ENCODE results near the gene C2CD5. TPM values are rescaled to one million over a fixed set of nuclear protein-coding genes. Genes with fewer than 3 reads are reported as not detected.

Gene C2CD5
- total RNA-seq, 1 experiment from 2014 or later, result 35.4 TPM

GRCh38 chr12:22463306-22463705, 81.0 kb downstream of the C2CD5 start:
- Histone ChIP-seq H4K8ac (replicated peaks; ENCODE audit: insufficient read length, low read depth, low read length) (no peak overlapping the region), H2BK5ac (ENCODE audit: insufficient read length, low read length) (no peak overlapping the region), H3K79me1 (ENCODE audit: insufficient read depth, low read depth, low read length, poor library complexity, severe bottlenecking) (no peaks in the 10 kb centered on the region), H3K27ac (ENCODE audit: insufficient read length, low read depth, low read length) (no peak overlapping the region), H3K4me1 (ENCODE audit: insufficient read depth, low read length) (no peaks in the 10 kb centered on the region), H2AK5ac (ENCODE audit: insufficient read length, low read length) (no peak overlapping the region), H3K9ac (ENCODE audit: extremely low read depth, insufficient read length, low read length) (no peak overlapping the region), H3K23me2 (ENCODE audit: insufficient read length, low read depth, low read length, poor library complexity, severe bottlenecking) (no peaks in the 10 kb centered on the region), H3K9me3 (ENCODE audit: control insufficient read depth, low read depth, low read length) (no peaks in the 10 kb centered on the region), H4K20me1 (ENCODE audit: control insufficient read depth, insufficient read depth, insufficient read length) (no peaks in the 10 kb centered on the region), H4K5ac (ENCODE audit: insufficient read length, low read depth, low read length) (no peak overlapping the region), H3K4ac (ENCODE audit: low read depth, low read length) (no peak overlapping the region), H3K14ac (ENCODE audit: insufficient read depth, low read length) (no peak overlapping the region), H4K91ac (ENCODE audit: insufficient read length, low read depth, low read length) (no peak overlapping the region), H2AFZ (ENCODE audit: low read length) (no peak overlapping the region), H2BK12ac (ENCODE audit: insufficient read length, low read depth, low read length) (no peak overlapping the region), H3K79me2 (ENCODE audit: insufficient read depth, low read length) (no peaks in the 10 kb centered on the region), H3K4me2 (ENCODE audit: insufficient read depth, insufficient read length, low read length) (no peak overlapping the region), H2BK120ac (ENCODE audit: low read depth, low read length, poor library complexity, severe bottlenecking) (no peak overlapping the region), H3K23ac (ENCODE audit: insufficient read length, low read depth, low read length) (no peak overlapping the region), H2BK15ac (ENCODE audit: low read depth, low read length) (no peak overlapping the region), H3K18ac (ENCODE audit: insufficient read length, low read depth, low read length) (no peak overlapping the region), H3T11ph (ENCODE audit: low read length) (no peak overlapping the region), H3K27me3 (ENCODE audit: insufficient read depth, low read length) (no peaks in the 10 kb centered on the region), H3K56ac (ENCODE audit: insufficient read length, low read depth, low read length) (no peak overlapping the region), H2BK20ac (ENCODE audit: low read depth, low read length, poor library complexity, severe bottlenecking) (no peak overlapping the region)
- Mint-ChIP-seq H3K4me1 (peaks cover 3% of the 10 kb centered on the region in 2 experiments; a peak in 2 of 4 replicates), H3K27me3 (ENCODE audit: low read depth) (no peaks in the 10 kb centered on the region), H3K4me3 (no peak overlapping the region), H3K27ac (no peak overlapping the region), H3K9me3 (no peaks in the 10 kb centered on the region), H3K36me3 (ENCODE audit: insufficient read depth in 1 of 3, low read depth in 3 of 3) (peaks cover 0 to 2% (median 0%) of the 10 kb centered on the region in 3 experiments; a peak in 3 of 7 replicates)
- no peak for DNase-seq
- WGBS (ENCODE audit: extremely low coverage, insufficient read length, low lambda C conversion rate), result no CpG with 5 or more reads among the region's 2 CpGs
- TF ChIP-seq, protein P1, sequence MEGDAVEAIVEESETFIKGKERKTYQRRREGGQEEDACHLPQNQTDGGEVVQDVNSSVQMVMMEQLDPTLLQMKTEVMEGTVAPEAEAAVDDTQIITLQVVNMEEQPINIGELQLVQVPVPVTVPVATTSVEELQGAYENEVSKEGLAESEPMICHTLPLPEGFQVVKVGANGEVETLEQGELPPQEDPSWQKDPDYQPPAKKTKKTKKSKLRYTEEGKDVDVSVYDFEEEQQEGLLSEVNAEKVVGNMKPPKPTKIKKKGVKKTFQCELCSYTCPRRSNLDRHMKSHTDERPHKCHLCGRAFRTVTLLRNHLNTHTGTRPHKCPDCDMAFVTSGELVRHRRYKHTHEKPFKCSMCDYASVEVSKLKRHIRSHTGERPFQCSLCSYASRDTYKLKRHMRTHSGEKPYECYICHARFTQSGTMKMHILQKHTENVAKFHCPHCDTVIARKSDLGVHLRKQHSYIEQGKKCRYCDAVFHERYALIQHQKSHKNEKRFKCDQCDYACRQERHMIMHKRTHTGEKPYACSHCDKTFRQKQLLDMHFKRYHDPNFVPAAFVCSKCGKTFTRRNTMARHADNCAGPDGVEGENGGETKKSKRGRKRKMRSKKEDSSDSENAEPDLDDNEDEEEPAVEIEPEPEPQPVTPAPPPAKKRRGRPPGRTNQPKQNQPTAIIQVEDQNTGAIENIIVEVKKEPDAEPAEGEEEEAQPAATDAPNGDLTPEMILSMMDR (conservative IDR thresholded peaks at IDR 0.05), result no peak
